GM12875 (cell line): ENCODE results near the gene WBP1L.

Experiments used
- H3K4me3 ChIP-seq: one replicate; pipeline ENCODE4 v1.5.1; 2011; ENCODE audit warnings: low read depth, low read length, control low read depth
- CTCF ChIP-seq: IDR thresholded peaks from 2 replicates; pipeline ENCODE4 v1.5.1; 2011; ENCODE audit warnings: low read depth, mild to moderate bottlenecking, control low read depth, inconsistent platforms, low read length, moderate library complexity, borderline replicate concordance; ENCODE audit not compliant: insufficient read depth

WBP1L gene

GRCh38 chr10:102767428-102768160 is 23.8 kb downstream of the WBP1L start:
- no peak for TF ChIP-seq CTCF
- peak overlapping the region; percentile 16 for H3K4me3 ChIP-seq

DNA sequence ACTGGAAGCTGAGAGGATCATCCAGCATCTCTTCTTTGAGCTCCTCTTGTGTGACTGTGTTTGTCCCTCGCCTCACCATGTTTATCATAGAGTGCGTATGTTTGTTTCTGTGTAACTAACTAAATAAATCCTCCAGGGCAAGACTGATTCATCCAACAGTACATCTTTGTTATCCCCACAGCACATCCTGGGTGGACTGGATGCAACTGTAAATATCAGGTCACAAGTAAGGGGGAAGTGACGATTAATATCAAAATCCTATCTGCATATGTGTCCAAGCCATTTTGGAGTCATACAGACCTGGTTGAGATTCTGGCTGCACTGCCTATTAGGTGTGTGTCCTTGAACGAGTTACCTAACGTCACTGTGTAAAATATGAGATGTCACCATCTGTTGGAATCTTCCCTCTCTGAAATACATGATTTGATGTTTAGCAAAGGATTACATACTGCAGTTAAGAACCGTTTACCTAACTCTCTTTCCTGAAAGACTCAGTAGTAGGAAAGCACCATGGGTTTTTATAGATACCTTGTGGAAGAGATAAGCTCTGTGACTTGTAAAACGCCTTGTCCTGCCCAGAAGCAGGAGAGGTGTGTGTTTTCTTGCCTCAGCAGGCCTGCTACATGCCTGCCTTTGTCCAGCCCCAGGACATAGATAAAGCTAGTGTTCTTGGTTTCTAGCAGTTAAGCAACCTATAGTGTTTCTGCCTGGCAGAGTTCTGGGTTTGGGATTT is 25.8 kb downstream of the WBP1L start:
- TF ChIP-seq CTCF, result no peak
- no peak overlapping the region for H3K4me3 ChIP-seq

DNA sequence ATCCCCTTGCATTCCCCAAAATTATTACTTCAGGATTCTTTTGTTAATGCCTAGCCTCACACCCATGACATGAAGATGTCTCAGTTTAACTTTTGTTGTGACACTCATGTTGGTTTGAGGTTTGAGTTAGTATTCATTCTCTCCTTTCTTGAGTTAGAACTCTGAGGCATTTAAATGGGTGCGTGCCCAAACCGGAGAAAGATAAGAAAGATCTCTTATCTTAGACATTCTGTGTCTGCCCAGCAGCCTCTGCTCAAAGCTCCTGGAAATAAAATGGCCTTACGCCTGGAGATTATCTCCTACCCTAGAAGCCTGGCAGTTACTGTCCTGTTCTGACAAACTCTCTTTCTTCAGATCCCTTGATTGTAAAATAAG is 26.3 kb downstream of the WBP1L start:
- TF ChIP-seq CTCF, result no peak
- H3K4me3 ChIP-seq, result no peak overlapping the region

DNA sequence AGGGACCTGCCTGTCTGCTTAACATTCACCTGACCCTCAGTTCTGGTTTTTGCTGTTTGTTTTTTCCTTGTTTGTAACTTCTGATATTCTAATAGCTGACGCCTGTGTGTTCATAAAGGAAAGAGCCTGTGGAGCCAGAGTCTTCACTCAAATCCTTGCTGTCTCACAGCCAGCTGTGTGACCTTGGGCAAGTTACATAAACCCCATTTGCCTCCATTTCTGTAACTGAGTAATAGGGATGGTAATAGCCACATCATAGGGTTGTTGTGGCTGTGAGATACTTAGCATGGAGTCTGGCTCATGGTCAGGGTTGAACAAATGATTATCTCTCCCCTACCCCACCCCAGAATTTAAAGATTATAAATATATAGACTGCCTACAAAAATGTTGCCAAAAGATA is 27.0 kb downstream of the WBP1L start:
- no peak for TF ChIP-seq CTCF
- H3K4me3 ChIP-seq, result no peak overlapping the region

DNA sequence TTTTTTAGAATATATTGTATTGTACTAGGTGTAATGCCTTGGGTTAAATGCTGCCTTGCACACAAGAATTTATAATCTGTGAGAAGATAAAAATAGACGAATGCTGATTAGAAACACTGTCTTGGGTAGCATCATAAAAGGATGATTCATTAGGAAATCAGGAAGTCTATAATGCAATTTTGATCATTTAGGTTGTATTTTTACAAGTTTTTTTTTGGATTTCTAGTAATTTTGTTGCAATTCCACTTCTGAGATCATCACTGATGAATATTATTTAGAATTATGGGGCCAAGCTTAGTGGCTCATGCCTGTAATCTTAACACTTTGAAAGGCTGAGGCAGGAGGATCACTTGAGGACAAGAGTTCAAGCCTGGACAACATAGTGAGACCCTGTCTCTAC is 29.6 kb downstream of the WBP1L start:
- TF ChIP-seq CTCF, result no peak
- H3K4me3 ChIP-seq, result no peak overlapping the region

DNA sequence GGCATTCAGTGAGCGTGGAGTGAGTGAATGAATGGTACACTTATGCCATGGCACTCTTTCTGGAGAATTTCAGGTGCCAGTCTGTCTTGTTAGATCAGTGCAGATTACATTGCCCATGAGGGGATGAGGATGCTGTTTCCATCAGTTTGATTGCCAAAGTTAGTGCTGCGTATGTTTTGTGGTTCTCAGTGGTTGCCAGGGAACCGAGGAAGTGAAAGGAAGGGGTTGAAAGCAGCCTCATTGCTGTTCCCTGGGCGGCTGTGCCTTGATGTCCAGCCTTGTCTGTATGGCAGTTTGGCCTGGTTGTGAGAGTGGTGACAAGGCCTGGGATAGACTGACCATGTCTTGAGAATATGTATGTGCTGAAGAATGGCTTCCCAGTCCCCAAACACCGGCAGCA is 30.2 kb downstream of the WBP1L start:
- TF ChIP-seq CTCF, result no peak

GRCh38 chr10:102775201-102775934 is 31.6 kb downstream of the WBP1L start:
- TF ChIP-seq CTCF, result no peak
- H3K4me3 ChIP-seq, result no peak overlapping the region

More for the DNA sequence above, 30.2 kb downstream of the WBP1L start:
- no peak overlapping the region for H3K4me3 ChIP-seq
